SU-DHL-6 (cell line): ENCODE measurements around the gene PRR35.

Experiments
- EZH2phosphoT487 ChIP-seq: fragments of 200-600 bp; sonication (generic), shearing (Covaris generic); conservative IDR thresholded peaks from 2 replicates; pipeline ENCODE4 v1.6.1; 2018; ENCODE audit warnings: mild to moderate bottlenecking, antibody characterized with exemption, low read length, moderate library complexity, mixed read lengths
- TF ChIP-seq, protein P1 (sequence below): fragments of 200-600 bp; sonication (generic); IDR thresholded peaks from one replicate; pipeline ENCODE4 v1.5.1; 2017; ENCODE audit warnings: antibody characterized with exemption, mild to moderate bottlenecking, low read length, moderate library complexity; ENCODE audit not compliant: insufficient read depth, poor library complexity, severe bottlenecking

DNA sequence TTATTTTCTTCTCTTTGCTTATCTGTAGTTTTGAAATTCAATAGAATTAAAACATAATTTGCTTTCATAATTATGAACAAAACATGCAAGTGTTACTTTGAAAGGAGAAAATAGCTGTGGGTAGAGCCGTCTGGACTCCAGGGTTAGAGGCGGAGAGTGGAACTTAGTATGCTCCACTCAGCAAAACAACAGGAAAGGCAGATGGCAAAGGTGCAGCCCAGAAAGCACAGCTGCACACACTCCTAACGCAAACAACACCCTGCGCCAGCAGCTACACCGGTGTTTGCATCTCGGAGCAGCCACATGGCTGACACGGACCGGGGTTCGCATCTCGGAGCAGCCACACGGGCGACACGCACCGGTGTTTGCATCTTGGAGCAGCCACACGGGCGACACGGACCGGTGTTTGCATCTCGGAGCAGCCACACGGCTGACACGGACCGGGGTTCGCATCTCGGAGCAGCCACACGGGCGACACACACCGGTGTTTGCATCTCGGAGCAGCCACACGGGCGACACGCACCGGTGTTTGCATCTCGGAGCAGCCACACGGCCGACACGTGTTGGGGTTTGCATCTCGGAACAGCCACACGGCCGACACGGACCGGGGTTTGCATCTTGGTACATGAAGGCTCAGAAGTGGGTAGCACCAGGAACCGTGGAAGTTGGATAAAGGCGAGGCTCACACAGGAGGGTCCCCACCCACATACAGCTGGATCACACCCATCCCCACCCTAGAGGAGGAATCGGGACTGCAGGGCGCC lies 44.8 kb upstream of the PRR35 start:
- TF ChIP-seq, protein P1, sequence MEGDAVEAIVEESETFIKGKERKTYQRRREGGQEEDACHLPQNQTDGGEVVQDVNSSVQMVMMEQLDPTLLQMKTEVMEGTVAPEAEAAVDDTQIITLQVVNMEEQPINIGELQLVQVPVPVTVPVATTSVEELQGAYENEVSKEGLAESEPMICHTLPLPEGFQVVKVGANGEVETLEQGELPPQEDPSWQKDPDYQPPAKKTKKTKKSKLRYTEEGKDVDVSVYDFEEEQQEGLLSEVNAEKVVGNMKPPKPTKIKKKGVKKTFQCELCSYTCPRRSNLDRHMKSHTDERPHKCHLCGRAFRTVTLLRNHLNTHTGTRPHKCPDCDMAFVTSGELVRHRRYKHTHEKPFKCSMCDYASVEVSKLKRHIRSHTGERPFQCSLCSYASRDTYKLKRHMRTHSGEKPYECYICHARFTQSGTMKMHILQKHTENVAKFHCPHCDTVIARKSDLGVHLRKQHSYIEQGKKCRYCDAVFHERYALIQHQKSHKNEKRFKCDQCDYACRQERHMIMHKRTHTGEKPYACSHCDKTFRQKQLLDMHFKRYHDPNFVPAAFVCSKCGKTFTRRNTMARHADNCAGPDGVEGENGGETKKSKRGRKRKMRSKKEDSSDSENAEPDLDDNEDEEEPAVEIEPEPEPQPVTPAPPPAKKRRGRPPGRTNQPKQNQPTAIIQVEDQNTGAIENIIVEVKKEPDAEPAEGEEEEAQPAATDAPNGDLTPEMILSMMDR = no peak
- no peak for TF ChIP-seq EZH2phosphoT487
